KMS-11 (cell line): ENCODE results near the gene BLOC1S4.

ENCODE experiments used
- H2AFZ ChIP-seq: fragments of 200-600 bp; sonication (generic); 2 replicates; pipeline ENCODE4 v1.6.1; 2016; ENCODE audit warnings: antibody characterized with exemption, mixed run types, low read depth
- H3K27ac ChIP-seq: fragments of 200-600 bp; sonication (generic); 2 replicates; pipeline ENCODE4 v1.6.1; 2016; ENCODE audit warnings: mild to moderate bottlenecking, mixed run types
- H3K27me3 ChIP-seq: fragments of 200-600 bp; sonication (generic); 2 replicates; pipeline ENCODE4 v1.6.1; 2017; ENCODE audit warnings: mild to moderate bottlenecking, low read depth, mixed run types, moderate library complexity; ENCODE audit not compliant: insufficient read depth
- H3K36me3 ChIP-seq: fragments of 200-600 bp; sonication (generic); 2 replicates; pipeline ENCODE4 v1.6.1; 2017; ENCODE audit warnings: mild to moderate bottlenecking, mixed run types; ENCODE audit not compliant: insufficient read depth
- H3K4me1 ChIP-seq: fragments of 200-600 bp; sonication (generic); 2 replicates; pipeline ENCODE4 v1.6.1; 2016; ENCODE audit warnings: mild to moderate bottlenecking, low read depth, mixed run types; ENCODE audit not compliant: poor library complexity, severe bottlenecking
- H3K4me2 ChIP-seq: fragments of 200-600 bp; sonication (generic); 2 replicates; pipeline ENCODE4 v1.7.0; 2016; ENCODE audit warnings: mild to moderate bottlenecking, mixed run types
- H3K4me3 ChIP-seq: fragments of 200-600 bp; sonication (generic); IDR thresholded peaks from 2 replicates; pipeline ENCODE4 v1.6.1; 2017; ENCODE audit warnings: low read depth, low read length, mixed read lengths; ENCODE audit not compliant: insufficient read depth
- H3K79me2 ChIP-seq: fragments of 200-600 bp; sonication (generic); 2 replicates; pipeline ENCODE4 v1.6.1; 2016; ENCODE audit warnings: low read depth, mixed run types; ENCODE audit not compliant: insufficient read depth
- H3K9ac ChIP-seq: fragments of 200-600 bp; sonication (generic); 2 replicates; pipeline ENCODE4 v1.6.1; 2016; ENCODE audit warnings: mild to moderate bottlenecking, mixed run types
- H4K20me1 ChIP-seq: fragments of 200-600 bp; sonication (generic); 2 replicates; pipeline ENCODE4 v1.6.1; 2016; ENCODE audit warnings: mild to moderate bottlenecking, mixed run types; ENCODE audit not compliant: insufficient read depth
- CTCF ChIP-seq: fragments of 200-600 bp; sonication (generic); conservative IDR thresholded peaks from 2 replicates; pipeline ENCODE4 v1.6.1; 2017; ENCODE audit warnings: low read depth, mild to moderate bottlenecking, antibody characterized with exemption, low read length, moderate library complexity, mixed read lengths

Gene BLOC1S4

DNA sequence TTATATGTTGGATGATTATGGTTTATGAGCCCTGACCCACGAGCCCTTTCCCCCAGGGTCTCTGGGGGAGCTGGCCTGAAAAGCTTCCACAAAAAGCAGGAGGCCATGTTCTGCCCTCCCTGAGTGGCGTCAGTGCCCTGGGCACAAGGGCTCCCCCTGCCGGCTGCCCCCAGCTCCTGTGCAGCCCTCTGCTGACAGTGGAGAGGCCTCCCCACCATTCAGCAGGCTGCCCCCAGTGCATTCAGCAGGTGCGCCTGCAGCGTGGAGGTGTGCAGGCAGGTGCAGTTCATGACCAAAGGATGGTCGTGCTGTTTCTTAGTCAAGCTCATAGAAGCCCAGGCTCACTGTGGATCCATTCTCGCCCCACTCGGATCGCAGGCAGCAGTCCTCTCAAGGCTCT is 34.8 kb upstream of the BLOC1S4 start:
- no peak for TF ChIP-seq CTCF

GRCh38 chr4:6682862-6683590 is 32.9 kb upstream of the BLOC1S4 start:
- Histone ChIP-seq H3K9ac (no peak overlapping the region), H3K4me1 (no peaks in the 10 kb centered on the region), H3K79me2 (no peaks in the 10 kb centered on the region), H3K27me3 (no peaks in the 10 kb centered on the region), H3K27ac (no peak overlapping the region), H4K20me1 (no peaks in the 10 kb centered on the region), H3K4me2 (no peak overlapping the region), H3K36me3 (no peaks in the 10 kb centered on the region), H3K4me3 (no peak overlapping the region), H2AFZ (no peak overlapping the region)
- no peak for TF ChIP-seq CTCF

More for the DNA sequence above, 34.8 kb upstream of the BLOC1S4 start:
- Histone ChIP-seq H3K9ac (no peak overlapping the region), H3K36me3 (no peaks in the 10 kb centered on the region), H3K4me2 (no peak overlapping the region), H3K79me2 (peaks cover 5% of the 10 kb centered on the region; the same call in 1 of the 2 replicates), H3K27me3 (no peaks in the 10 kb centered on the region), H2AFZ (no peak overlapping the region), H3K4me3 (no peak overlapping the region), H3K27ac (no peak overlapping the region), H4K20me1 (no peaks in the 10 kb centered on the region), H3K4me1 (peaks cover 3% of the 10 kb centered on the region)

DNA sequence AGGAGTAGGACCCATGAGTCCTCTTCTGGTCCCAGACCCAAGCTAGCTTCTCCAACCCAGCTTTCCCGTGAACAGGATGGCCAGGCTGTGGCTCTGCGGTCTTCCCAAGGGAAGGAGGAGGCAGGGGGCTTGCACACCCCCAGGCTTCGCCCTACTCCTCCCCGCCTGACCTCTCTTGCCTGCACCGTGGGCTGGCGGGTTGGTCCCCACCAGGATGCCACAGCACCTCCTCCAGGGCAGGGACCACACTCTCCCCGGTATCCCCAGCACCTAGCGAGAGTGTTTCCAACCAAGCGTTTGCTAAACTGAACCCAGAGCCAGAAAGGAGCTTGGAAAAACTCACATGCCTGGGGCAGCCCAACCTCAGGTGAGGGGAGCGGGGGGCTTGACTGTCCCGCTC is 31.3 kb upstream of the BLOC1S4 start:
- no peak overlapping the region for H3K4me2 ChIP-seq
- no peak overlapping the region for H3K9ac ChIP-seq
- no peak for TF ChIP-seq CTCF
- H3K79me2 ChIP-seq, result no peaks in the 10 kb centered on the region
- H3K4me1 ChIP-seq, result peaks cover 5% of the 10 kb centered on the region
- H3K27ac ChIP-seq, result no peak overlapping the region
- H2AFZ ChIP-seq, result no peak overlapping the region
- no peak overlapping the region for H3K4me3 ChIP-seq
- no peaks in the 10 kb centered on the region for H4K20me1 ChIP-seq
- H3K27me3 ChIP-seq, result no peaks in the 10 kb centered on the region
- no peaks in the 10 kb centered on the region for H3K36me3 ChIP-seq

- TF ChIP-seq CTCF, result no peak
These were observed 29.7 kb upstream of the BLOC1S4 start for GRCh38 chr4:6686104-6686787.

More at GRCh38 chr4:6686104-6686787, 29.7 kb upstream of the BLOC1S4 start:
- no peak overlapping the region for H3K4me3 ChIP-seq
- no peaks in the 10 kb centered on the region for H3K36me3 ChIP-seq
- H3K4me2 ChIP-seq, result no peak overlapping the region
- no peak overlapping the region for H3K27ac ChIP-seq
- H4K20me1 ChIP-seq, result no peaks in the 10 kb centered on the region
- H3K9ac ChIP-seq, result no peak overlapping the region
- no peak overlapping the region for H2AFZ ChIP-seq
- peaks cover 5% of the 10 kb centered on the region for H3K4me1 ChIP-seq
- no peaks in the 10 kb centered on the region for H3K79me2 ChIP-seq
- no peaks in the 10 kb centered on the region for H3K27me3 ChIP-seq
